ENCODE results near the gene ATP5F1B. TPM values are rescaled to one million over a fixed set of nuclear protein-coding genes. Genes with fewer than 3 reads are reported as not detected.

ATP5F1B gene
- polyA plus RNA-seq, 1 of the 3 experiments (the other 2 are of a cell fraction): 762 TPM

DNA sequence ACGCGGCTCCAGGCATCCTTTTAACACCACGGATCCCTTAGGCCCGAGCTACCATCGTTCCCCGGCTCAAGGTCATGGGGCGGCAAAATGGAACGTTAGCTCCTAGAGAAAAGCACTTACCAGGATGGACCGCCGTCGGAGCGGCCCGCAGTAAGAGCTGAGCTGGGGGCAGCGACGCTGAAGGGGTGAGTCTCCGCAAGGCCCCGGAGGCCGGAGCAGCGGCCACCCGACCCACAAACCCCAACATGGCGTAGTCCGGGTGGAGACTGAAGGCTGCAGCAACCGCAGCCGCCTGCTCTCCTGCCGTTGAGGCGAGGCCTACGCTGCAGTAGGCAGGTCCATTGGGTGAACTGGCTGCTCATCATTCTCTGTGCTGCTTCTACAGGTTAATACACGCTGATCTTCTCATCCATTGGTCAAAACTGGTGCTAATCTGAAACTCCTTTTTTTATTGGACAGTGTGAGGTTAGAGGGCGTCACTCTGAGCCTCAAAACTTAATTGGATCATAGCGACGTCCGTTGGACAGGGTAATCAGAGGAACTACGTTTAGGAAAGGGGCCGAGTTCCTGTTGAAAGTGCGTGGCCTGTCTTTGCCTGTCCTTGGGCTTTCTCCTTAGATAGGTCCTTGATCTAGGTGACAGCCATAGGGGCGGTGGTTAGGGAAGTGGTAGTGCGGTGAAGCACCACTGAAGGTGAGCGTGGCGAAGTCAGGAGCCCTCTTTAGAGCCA is at the start of gene ATP5F1B (continued):
- TF ChIP-seq, protein P1, sequence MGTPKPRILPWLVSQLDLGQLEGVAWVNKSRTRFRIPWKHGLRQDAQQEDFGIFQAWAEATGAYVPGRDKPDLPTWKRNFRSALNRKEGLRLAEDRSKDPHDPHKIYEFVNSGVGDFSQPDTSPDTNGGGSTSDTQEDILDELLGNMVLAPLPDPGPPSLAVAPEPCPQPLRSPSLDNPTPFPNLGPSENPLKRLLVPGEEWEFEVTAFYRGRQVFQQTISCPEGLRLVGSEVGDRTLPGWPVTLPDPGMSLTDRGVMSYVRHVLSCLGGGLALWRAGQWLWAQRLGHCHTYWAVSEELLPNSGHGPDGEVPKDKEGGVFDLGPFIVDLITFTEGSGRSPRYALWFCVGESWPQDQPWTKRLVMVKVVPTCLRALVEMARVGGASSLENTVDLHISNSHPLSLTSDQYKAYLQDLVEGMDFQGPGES (IDR thresholded peaks at IDR 0.05; ENCODE audit: low read depth, low read length): peak; percentile 100
- no peak for TF ChIP-seq FOXM1 (IDR thresholded peaks at IDR 0.05; ENCODE audit: low read depth)
- no peak for TF ChIP-seq MEF2A (IDR thresholded peaks at IDR 0.05; ENCODE audit: borderline replicate concordance, low read depth)
- TF ChIP-seq MXI1 (IDR thresholded peaks at IDR 0.05; ENCODE audit: low read depth, low read length): peak; percentile 64; the same call in 1 of the 2 replicates
- TF ChIP-seq FOSL2 (IDR thresholded peaks at IDR 0.05; ENCODE audit: borderline replicate concordance, low read depth): no peak
- TF ChIP-seq EZH2phosphoT487 (IDR thresholded peaks at IDR 0.05; ENCODE audit: borderline replicate concordance, low read depth): no peak
- TF ChIP-seq, protein P2, sequence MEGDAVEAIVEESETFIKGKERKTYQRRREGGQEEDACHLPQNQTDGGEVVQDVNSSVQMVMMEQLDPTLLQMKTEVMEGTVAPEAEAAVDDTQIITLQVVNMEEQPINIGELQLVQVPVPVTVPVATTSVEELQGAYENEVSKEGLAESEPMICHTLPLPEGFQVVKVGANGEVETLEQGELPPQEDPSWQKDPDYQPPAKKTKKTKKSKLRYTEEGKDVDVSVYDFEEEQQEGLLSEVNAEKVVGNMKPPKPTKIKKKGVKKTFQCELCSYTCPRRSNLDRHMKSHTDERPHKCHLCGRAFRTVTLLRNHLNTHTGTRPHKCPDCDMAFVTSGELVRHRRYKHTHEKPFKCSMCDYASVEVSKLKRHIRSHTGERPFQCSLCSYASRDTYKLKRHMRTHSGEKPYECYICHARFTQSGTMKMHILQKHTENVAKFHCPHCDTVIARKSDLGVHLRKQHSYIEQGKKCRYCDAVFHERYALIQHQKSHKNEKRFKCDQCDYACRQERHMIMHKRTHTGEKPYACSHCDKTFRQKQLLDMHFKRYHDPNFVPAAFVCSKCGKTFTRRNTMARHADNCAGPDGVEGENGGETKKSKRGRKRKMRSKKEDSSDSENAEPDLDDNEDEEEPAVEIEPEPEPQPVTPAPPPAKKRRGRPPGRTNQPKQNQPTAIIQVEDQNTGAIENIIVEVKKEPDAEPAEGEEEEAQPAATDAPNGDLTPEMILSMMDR (IDR thresholded peaks at IDR 0.05): no peak

DNA sequence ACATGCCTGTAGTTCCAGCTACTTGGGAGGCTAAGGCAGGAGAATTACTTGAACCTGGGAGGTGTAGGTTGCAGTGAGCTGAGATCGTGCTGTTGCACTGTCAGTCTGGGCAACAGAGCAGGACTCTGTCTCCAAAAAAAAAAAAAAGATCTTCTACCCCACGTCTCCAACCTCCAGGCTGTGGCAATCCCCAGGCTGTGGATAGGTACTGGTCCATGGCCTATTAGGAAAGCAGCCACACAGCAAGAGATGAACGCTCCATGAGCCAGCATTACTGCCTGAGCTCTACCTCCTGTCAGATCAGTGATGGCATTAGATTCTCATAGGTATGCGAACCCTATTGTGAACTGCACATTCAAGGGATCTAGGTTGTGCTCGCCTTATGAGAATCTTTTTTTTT is 48.4 kb upstream of the ATP5F1B start:
- no peaks in the 10 kb centered on the region for H3K9me3 ChIP-seq
- ChIA-PET POLR2A (no interaction called here), CTCF (no interaction called here)
- peaks cover 9% of the 10 kb centered on the region for H3F3A ChIP-seq (replicated peaks; ENCODE audit: insufficient read depth)
- no peaks in the 10 kb centered on the region for H3K27me3 ChIP-seq (ENCODE audit: insufficient read depth)
- no peaks in the 10 kb centered on the region for H3K79me2 ChIP-seq (ENCODE audit: insufficient read depth)
- no peak overlapping the region for H2AFZ ChIP-seq (ENCODE audit: low read depth)
- H3K4me1 ChIP-seq (ENCODE audit: control insufficient read depth in 1 of 2, insufficient read depth in 2 of 2, low read depth in 1 of 2, low read length in 1 of 2): peaks cover 4 to 6% of the 10 kb centered on the region in 2 experiments; a peak in 2 of 4 replicates
- H3K36me3 ChIP-seq (replicated peaks in 1 of 2; ENCODE audit: control insufficient read depth in 1 of 2, insufficient read depth in 2 of 2, low read length in 1 of 2): no peaks in the 10 kb centered on the region
- no peaks in the 10 kb centered on the region for H3K9me2 ChIP-seq
- H3K4me2 ChIP-seq: no peak overlapping the region
- H4K20me1 ChIP-seq (ENCODE audit: insufficient read depth): no peaks in the 10 kb centered on the region
- H3K9ac ChIP-seq: no peak overlapping the region
- no peak overlapping the region for H3K27ac ChIP-seq (ENCODE audit: low read depth in 2 of 2, low read length in 1 of 2)
- 80% methylated on average over 5 of the region's 5 CpGs for WGBS (ENCODE audit: low lambda C conversion rate)
- TF ChIP-seq GATA2 (CRISPR knock-in tag; IDR thresholded peaks at IDR 0.05) (no peak), RAD21 (IDR thresholded peaks at IDR 0.05; ENCODE audit: low read length) (no peak), MXI1 (IDR thresholded peaks at IDR 0.05; ENCODE audit: low read depth, low read length) (no peak), SMC3 (IDR thresholded peaks at IDR 0.05; ENCODE audit: low read depth, low read length) (no peak), FOXJ3 (CRISPR knock-in tag; IDR thresholded peaks at IDR 0.05) (no peak), TAF1 (IDR thresholded peaks at IDR 0.05; ENCODE audit: borderline replicate concordance, low read depth, low read length) (no peak), GABPA (IDR thresholded peaks at IDR 0.05; ENCODE audit: low read depth) (no peak), FOXM1 (IDR thresholded peaks at IDR 0.05; ENCODE audit: low read depth) (no peak), NFIC (IDR thresholded peaks at IDR 0.05; ENCODE audit: borderline replicate concordance) (no peak), NRF1 (IDR thresholded peaks at IDR 0.05; ENCODE audit: low read depth, low read length) (no peak), TEAD4 (IDR thresholded peaks at IDR 0.05; ENCODE audit: borderline replicate concordance, insufficient read depth) (no peak), FOSL2 (IDR thresholded peaks at IDR 0.05; ENCODE audit: borderline replicate concordance, low read depth) (no peak)
- TF ChIP-seq, protein P1 (IDR thresholded peaks at IDR 0.05; ENCODE audit: low read depth, low read length): no peak
- TF ChIP-seq, protein P2 (IDR thresholded peaks at IDR 0.05): no peak
- TF ChIP-seq, protein P3, sequence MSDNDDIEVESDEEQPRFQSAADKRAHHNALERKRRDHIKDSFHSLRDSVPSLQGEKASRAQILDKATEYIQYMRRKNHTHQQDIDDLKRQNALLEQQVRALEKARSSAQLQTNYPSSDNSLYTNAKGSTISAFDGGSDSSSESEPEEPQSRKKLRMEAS (IDR thresholded peaks at IDR 0.05; ENCODE audit: low read depth): no peak
- TF ChIP-seq, protein P4, sequence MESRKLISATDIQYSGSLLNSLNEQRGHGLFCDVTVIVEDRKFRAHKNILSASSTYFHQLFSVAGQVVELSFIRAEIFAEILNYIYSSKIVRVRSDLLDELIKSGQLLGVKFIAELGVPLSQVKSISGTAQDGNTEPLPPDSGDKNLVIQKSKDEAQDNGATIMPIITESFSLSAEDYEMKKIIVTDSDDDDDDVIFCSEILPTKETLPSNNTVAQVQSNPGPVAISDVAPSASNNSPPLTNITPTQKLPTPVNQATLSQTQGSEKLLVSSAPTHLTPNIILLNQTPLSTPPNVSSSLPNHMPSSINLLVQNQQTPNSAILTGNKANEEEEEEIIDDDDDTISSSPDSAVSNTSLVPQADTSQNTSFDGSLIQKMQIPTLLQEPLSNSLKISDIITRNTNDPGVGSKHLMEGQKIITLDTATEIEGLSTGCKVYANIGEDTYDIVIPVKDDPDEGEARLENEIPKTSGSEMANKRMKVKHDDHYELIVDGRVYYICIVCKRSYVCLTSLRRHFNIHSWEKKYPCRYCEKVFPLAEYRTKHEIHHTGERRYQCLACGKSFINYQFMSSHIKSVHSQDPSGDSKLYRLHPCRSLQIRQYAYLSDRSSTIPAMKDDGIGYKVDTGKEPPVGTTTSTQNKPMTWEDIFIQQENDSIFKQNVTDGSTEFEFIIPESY (IDR thresholded peaks at IDR 0.05; ENCODE audit: borderline replicate concordance, low read depth): no peak
- TF ChIP-seq, protein P5, sequence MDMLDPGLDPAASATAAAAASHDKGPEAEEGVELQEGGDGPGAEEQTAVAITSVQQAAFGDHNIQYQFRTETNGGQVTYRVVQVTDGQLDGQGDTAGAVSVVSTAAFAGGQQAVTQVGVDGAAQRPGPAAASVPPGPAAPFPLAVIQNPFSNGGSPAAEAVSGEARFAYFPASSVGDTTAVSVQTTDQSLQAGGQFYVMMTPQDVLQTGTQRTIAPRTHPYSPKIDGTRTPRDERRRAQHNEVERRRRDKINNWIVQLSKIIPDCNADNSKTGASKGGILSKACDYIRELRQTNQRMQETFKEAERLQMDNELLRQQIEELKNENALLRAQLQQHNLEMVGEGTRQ (IDR thresholded peaks at IDR 0.05; ENCODE audit: borderline replicate concordance, low read depth, low read length): no peak
- no peak for DNase-seq
- no peak overlapping the region for H3K4me3 ChIP-seq (ENCODE audit: low read depth in 2 of 2, low read length in 1 of 2)
